OCI-LY1 (cell line): ENCODE measurements around the gene CSHL1.
"Not testable (repeated sequence)": the region's sequence is repeated elsewhere in the genome, so short reads cannot be mapped to it uniquely, and the experiment has no call there.

Experiments
- EZH2 ChIP-seq: fragments of 200-600 bp; sonication (generic), shearing (Covaris generic); IDR thresholded peaks from 2 replicates; pipeline ENCODE4 v1.8.0; 2017; ENCODE audit warnings: borderline replicate concordance, mixed run types, mild to moderate bottlenecking, antibody characterized with exemption, low read length, moderate library complexity, mixed read lengths
- TF ChIP-seq, protein P1 (sequence below): fragments of 200-600 bp; sonication (generic), shearing (Covaris generic); IDR thresholded peaks from 2 replicates; pipeline ENCODE4 v1.5.1; 2017; ENCODE audit warnings: mild to moderate bottlenecking, antibody characterized with exemption, low read length, moderate library complexity, mixed read lengths

DNA sequence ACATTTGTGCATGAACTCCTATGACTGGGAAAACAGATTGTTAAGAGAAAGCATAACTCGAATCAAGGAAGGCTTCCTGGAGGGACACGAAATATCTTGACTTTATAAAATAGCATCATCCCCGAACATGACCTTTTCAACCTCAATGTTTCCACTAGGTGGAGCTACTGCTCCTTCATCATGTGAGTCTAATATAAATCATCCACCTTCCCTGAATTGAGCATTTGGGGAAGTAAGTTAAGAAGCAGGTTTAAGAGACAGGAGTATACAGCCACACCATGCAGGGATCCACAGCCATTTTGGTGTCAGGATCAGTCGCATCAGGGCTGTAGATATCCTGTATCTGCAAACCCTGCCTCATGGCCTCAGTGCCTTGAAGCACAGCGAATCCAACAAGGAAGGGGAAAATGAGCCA, 7.3 kb downstream of the CSHL1 start:
- TF ChIP-seq, protein P1, sequence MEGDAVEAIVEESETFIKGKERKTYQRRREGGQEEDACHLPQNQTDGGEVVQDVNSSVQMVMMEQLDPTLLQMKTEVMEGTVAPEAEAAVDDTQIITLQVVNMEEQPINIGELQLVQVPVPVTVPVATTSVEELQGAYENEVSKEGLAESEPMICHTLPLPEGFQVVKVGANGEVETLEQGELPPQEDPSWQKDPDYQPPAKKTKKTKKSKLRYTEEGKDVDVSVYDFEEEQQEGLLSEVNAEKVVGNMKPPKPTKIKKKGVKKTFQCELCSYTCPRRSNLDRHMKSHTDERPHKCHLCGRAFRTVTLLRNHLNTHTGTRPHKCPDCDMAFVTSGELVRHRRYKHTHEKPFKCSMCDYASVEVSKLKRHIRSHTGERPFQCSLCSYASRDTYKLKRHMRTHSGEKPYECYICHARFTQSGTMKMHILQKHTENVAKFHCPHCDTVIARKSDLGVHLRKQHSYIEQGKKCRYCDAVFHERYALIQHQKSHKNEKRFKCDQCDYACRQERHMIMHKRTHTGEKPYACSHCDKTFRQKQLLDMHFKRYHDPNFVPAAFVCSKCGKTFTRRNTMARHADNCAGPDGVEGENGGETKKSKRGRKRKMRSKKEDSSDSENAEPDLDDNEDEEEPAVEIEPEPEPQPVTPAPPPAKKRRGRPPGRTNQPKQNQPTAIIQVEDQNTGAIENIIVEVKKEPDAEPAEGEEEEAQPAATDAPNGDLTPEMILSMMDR: peak; percentile 30; the same call in 1 of the 2 replicates
- TF ChIP-seq EZH2: not testable (repeated sequence)
